Measurements from ENCODE around the gene THEM5.
"Not testable (repeated sequence)": the region's sequence is repeated elsewhere in the genome, so short reads cannot be mapped to it uniquely, and the experiment has no call there.

THEM5 gene

DNA sequence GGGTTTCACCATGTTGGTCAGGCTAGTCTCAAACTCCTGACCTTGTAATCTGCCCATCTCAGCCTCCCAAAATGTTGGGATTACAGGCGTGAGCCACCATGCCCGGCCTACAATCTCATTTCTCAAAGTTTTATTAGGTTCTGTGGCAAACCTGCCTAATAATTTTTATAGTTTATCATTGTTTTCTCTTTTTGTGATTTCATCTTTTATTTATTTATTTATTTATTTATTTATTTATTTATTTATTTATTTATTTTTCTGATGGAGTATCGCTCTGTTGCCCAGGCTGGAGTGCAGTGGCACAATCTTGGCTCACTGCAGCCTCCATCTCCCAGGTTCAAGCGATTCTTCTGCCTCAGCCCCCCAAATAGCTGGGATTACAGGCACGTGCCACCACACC lies 31.4 kb upstream of the THEM5 start:
- not testable (repeated sequence) for H3K9me3 ChIP-seq (ENCODE audit: insufficient read depth, low read depth, low read length); H3K4me1 ChIP-seq (ENCODE audit: insufficient read depth, low read length); H3K4me3 ChIP-seq (ENCODE audit: low read length); H3K27me3 ChIP-seq (ENCODE audit: insufficient read depth, low read length); H3K27ac ChIP-seq (ENCODE audit: low read depth, low read length); H3K9ac ChIP-seq (ENCODE audit: low read depth, low read length)
- peaks cover 16% of the 10 kb centered on the region for H3K36me3 ChIP-seq (ENCODE audit: insufficient read depth, low read length)
- 96% methylated on average over 5 of the region's 5 CpGs for WGBS

DNA sequence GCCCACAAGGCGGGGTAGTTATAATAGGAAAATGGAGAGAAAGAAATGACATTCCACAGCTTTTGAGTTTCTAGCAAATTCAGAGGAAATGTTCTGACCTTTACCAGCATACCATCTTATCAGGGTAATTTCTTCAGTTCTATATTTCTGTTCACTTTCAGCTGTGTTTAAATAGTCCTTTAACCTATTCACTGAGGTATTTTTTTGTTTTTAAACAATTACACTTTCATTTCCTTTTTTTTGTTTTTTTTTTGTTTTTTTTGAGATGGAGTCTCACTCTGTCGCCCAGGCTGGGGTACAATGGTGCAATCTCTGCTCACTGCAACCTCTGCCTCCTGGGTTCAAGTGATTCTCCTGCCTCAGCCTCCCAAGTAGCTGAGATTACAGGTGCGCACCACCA lies 30.9 kb upstream of the THEM5 start:
- H3K27ac ChIP-seq (ENCODE audit: low read depth, low read length); H3K9ac ChIP-seq (ENCODE audit: low read depth, low read length); H3K4me3 ChIP-seq (ENCODE audit: low read length); H3K27me3 ChIP-seq (ENCODE audit: insufficient read depth, low read length); H3K9me3 ChIP-seq (ENCODE audit: insufficient read depth, low read depth, low read length); H3K4me1 ChIP-seq (ENCODE audit: insufficient read depth, low read length): not testable (repeated sequence)
- 97% methylated on average over 3 of the region's 3 CpGs for WGBS
- H3K36me3 ChIP-seq (ENCODE audit: insufficient read depth, low read length) = peaks cover 16% of the 10 kb centered on the region

DNA sequence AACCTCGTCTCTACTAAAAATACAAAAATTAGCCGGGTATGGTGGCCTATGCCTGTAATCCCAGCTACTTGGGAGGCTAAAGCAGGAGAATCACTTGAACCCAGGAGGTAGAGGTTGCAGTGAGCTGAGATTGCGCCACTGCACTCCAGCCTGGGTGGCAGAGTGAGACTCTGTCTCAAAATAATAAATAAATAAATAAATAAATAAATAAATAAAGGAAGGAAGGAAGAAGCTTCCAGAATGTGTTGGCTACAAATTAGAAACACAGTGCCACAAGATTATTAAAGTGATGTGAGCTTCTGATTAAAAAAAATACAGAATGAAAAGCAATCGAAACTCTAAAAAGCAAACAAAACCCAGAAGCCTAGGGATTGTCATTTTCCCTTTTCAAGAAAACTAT lies 30.4 kb upstream of the THEM5 start:
- not testable (repeated sequence) for H3K9me3 ChIP-seq (ENCODE audit: insufficient read depth, low read depth, low read length); H3K27me3 ChIP-seq (ENCODE audit: insufficient read depth, low read length); H3K9ac ChIP-seq (ENCODE audit: low read depth, low read length); H3K27ac ChIP-seq (ENCODE audit: low read depth, low read length); H3K4me1 ChIP-seq (ENCODE audit: insufficient read depth, low read length); H3K4me3 ChIP-seq (ENCODE audit: low read length)
- peaks cover 16% of the 10 kb centered on the region for H3K36me3 ChIP-seq (ENCODE audit: insufficient read depth, low read length)
- 97% methylated on average over 3 of the region's 4 CpGs for WGBS

DNA sequence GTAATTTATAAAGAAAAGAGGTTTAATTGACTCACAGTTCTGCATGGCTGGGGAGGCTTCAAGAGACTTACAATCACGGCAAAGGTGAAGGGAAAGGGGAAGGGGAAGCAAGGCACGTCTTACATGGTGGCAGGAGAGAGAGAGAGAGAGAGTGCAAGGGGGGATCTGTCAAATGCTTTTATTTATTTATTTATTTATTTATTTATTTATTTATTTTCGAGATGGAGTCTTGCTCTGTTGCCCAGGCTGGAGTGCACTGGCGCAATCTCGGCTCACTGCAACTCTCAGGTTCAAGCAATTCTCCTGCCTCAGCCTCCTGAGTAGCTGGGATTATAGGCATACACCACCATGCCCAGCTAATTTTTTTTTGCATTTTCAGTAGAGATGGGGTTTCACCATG lies 29.4 kb upstream of the THEM5 start:
- H3K4me3 ChIP-seq (ENCODE audit: low read length); H3K27ac ChIP-seq (ENCODE audit: low read depth, low read length); H3K27me3 ChIP-seq (ENCODE audit: insufficient read depth, low read length); H3K4me1 ChIP-seq (ENCODE audit: insufficient read depth, low read length); H3K9ac ChIP-seq (ENCODE audit: low read depth, low read length); H3K9me3 ChIP-seq (ENCODE audit: insufficient read depth, low read depth, low read length): not testable (repeated sequence)
- H3K36me3 ChIP-seq (ENCODE audit: insufficient read depth, low read length) = peaks cover 12% of the 10 kb centered on the region
- 91% methylated on average over 5 of the region's 5 CpGs for WGBS

DNA sequence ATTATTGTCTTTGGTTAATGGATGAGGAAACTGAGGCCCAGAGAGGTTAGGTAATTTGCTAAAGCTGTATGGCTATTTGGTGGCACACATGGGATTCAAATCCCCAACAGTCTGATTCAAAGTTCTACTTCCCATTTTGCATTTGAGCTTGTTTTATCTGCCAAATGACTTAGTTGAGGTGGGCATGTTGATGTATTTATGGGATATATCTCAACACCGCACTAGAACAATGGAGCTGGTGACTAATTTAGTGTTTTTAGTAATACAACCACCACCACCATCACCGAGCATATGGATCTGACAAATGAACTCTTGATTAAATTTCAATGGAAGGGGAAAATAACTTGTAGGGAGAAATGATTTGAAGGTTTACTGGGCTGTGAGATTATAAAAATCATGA lies 29.0 kb upstream of the THEM5 start:
- H3K4me1 ChIP-seq (ENCODE audit: insufficient read depth, low read length) = no peaks in the 10 kb centered on the region
- no peak overlapping the region for H3K4me3 ChIP-seq (ENCODE audit: low read length)
- no peaks in the 10 kb centered on the region for H3K27me3 ChIP-seq (ENCODE audit: insufficient read depth, low read length)
- H3K9ac ChIP-seq (ENCODE audit: low read depth, low read length) = no peak overlapping the region
- no peaks in the 10 kb centered on the region for H3K9me3 ChIP-seq (ENCODE audit: insufficient read depth, low read depth, low read length)
- WGBS = no CpG with 5 or more reads among the region's 2 CpGs
- H3K27ac ChIP-seq (ENCODE audit: low read depth, low read length) = no peak overlapping the region
- H3K36me3 ChIP-seq (ENCODE audit: insufficient read depth, low read length) = peaks cover 8% of the 10 kb centered on the region; the same call in 1 of the 2 replicates

DNA sequence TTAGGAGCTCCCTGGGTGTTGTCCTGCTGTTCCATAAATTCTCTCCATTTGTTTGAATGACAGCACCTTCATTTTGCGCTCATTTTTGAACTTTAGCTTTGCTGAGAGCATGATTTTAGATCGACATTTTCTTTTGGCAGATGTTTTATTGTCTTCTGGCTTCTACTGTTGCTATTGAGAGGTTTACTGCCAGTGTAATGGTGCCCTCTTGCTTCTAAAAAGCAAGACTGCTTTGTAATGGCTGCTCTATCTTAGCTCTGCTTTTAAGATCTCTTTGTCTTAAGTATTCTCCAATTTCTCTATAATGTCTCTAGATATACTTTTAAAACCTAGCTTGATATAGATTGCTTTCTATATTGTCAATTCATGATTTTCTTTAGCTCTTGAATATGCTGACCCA lies 28.0 kb upstream of the THEM5 start:
- H3K9me3 ChIP-seq (ENCODE audit: insufficient read depth, low read depth, low read length) = no peaks in the 10 kb centered on the region
- WGBS = 41% methylated on average over 2 of the region's 2 CpGs
- no peaks in the 10 kb centered on the region for H3K4me1 ChIP-seq (ENCODE audit: insufficient read depth, low read length)
- H3K9ac ChIP-seq (ENCODE audit: low read depth, low read length) = no peak overlapping the region
- no peak overlapping the region for H3K4me3 ChIP-seq (ENCODE audit: low read length)
- no peak overlapping the region for H3K27ac ChIP-seq (ENCODE audit: low read depth, low read length)
- H3K27me3 ChIP-seq (ENCODE audit: insufficient read depth, low read length) = no peaks in the 10 kb centered on the region
- peaks cover 5% of the 10 kb centered on the region; the same call in 1 of the 2 replicates for H3K36me3 ChIP-seq (ENCODE audit: insufficient read depth, low read length)

DNA sequence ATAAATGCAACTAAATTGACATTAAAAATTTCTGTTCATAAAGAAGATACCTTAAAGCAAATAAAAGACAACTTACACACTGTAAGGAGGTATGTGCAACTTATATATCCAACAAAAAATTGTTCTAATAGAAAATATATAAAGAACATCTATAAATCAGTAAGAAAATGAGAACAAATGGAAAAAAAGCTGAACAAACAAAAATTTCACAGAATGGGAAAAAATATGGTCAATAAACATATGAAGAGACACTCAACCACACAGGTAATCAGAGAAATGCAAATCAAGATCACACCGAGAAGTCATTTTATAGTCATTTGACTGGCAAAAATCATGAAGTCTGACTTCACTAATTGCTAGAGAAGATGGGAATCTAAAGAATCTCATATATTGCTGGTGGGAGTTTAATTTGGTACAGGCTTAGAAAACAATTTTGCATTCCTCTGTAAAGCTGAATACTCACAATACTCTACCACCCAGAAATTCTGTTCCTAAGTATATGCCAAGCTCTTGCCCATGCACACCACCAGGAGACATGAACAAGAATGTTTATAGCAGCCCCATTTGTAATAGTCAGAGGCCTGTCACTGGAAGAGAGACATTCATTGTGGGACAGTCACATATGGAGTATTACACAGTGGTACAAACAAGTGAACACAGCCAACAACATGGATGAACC lies 22.0 kb upstream of the THEM5 start:
- H3K36me3 ChIP-seq (ENCODE audit: insufficient read depth, low read length) = no peaks in the 10 kb centered on the region
- H3K27me3 ChIP-seq (ENCODE audit: insufficient read depth, low read length) = no peaks in the 10 kb centered on the region
- peaks cover 8% of the 10 kb centered on the region; the same call in 1 of the 2 replicates for H3K4me1 ChIP-seq (ENCODE audit: insufficient read depth, low read length)
- no peak overlapping the region for H3K9ac ChIP-seq (ENCODE audit: low read depth, low read length)
- H3K27ac ChIP-seq (ENCODE audit: low read depth, low read length) = no peak overlapping the region
- WGBS = 100% methylated on average over 1 of the region's 1 CpG
- H3K4me3 ChIP-seq (ENCODE audit: low read length) = no peak overlapping the region
- no peaks in the 10 kb centered on the region for H3K9me3 ChIP-seq (ENCODE audit: insufficient read depth, low read depth, low read length)

DNA sequence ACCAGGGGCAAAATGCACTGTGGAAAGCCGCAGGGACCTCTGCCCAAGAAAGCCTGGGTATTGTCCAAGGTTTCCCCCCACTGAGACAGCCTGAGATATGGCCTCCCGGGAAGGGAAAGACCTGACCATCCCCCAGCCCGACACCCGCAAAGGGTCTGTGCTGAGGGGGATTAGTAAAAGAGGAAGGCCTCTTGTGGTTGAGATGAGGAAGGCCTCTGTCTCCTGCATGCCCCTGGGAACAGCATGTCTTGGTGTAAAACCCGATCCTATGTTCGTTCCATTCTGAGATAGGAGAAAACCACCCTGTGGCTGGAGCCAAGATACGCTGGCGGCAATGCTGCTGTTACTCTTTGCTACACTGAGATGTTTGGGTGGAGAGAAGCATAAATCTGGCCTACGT lies 19.3 kb upstream of the THEM5 start:
- H3K4me1 ChIP-seq (ENCODE audit: insufficient read depth, low read length); H3K4me3 ChIP-seq (ENCODE audit: low read length); H3K9me3 ChIP-seq (ENCODE audit: insufficient read depth, low read depth, low read length); H3K36me3 ChIP-seq (ENCODE audit: insufficient read depth, low read length); H3K27ac ChIP-seq (ENCODE audit: low read depth, low read length); H3K27me3 ChIP-seq (ENCODE audit: insufficient read depth, low read length); H3K9ac ChIP-seq (ENCODE audit: low read depth, low read length): not testable (repeated sequence)
- WGBS = 57% methylated on average over 8 of the region's 9 CpGs

DNA sequence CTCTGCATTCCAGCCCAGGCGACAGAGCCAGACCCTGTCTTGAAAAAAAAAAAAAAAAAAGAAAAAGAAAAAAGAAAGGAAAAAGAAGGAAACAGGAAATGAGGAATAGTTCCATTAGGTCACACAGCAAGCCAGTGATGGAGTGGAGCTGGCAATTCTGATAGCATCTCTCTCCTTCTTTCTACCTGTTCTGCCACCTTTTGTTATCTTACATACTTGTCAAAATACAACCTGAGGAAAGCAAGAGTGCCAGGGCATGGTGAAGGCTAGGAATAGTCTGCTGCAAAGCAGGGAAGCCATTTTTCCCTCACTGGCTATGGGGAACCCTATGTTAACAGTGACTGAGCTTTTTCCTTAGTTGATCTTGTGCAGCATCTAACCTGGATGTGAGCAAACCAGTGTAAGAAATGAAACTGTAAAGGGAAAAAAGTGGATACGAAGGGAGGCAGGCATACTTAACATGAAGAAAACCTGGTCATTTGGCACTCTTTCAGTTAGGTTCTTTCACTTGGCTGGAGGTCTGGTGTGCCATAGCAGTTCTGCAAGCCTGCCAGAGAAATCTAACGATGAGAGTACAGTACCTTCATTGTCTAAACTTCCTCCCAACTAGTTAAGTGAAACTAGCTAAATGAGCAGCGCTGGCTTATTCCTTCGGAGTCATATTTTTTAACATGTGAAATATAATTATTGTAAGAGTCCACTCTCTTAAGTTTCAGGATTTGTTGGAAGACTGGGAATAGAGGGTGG lies 17.9 kb upstream of the THEM5 start:
- Histone ChIP-seq H3K4me1 (ENCODE audit: insufficient read depth, low read length) (peaks cover 8% of the 10 kb centered on the region; the same call in 1 of the 2 replicates), H3K9ac (ENCODE audit: low read depth, low read length) (no peak overlapping the region), H3K27ac (ENCODE audit: low read depth, low read length) (no peak overlapping the region), H3K4me3 (ENCODE audit: low read length) (no peak overlapping the region), H3K27me3 (ENCODE audit: insufficient read depth, low read length) (peaks cover 3% of the 10 kb centered on the region; the same call in 1 of the 2 replicates), H3K9me3 (ENCODE audit: insufficient read depth, low read depth, low read length) (no peaks in the 10 kb centered on the region), H3K36me3 (ENCODE audit: insufficient read depth, low read length) (no peaks in the 10 kb centered on the region)
- 88% methylated on average over 3 of the region's 5 CpGs for WGBS

DNA sequence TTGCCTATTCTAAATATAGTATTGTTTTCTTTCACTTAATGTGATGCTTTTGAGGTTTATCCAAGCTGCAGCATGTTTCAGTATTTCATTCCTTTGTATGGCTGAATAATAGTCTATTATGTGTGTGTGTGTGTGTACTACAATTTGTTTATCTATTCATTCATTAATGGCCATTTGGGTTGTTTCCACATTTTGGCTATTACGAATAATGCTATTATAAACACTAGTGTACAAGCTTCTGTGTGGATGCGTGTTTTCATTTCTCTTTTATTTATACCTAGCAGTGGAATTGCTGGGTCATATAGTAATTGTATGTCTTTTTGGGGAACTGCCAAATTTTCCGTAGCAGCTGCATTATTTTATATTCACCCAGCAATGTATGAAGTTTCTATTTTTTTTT lies 15.0 kb upstream of the THEM5 start:
- peaks cover 21% of the 10 kb centered on the region for H3K27me3 ChIP-seq (ENCODE audit: insufficient read depth, low read length)
- WGBS = no CpG with 5 or more reads among the region's 3 CpGs
- H3K27ac ChIP-seq (ENCODE audit: low read depth, low read length) = no peak overlapping the region
- no peaks in the 10 kb centered on the region for H3K36me3 ChIP-seq (ENCODE audit: insufficient read depth, low read length)
- H3K9me3 ChIP-seq (ENCODE audit: insufficient read depth, low read depth, low read length) = no peaks in the 10 kb centered on the region
- H3K4me3 ChIP-seq (ENCODE audit: low read length) = no peak overlapping the region
- no peak overlapping the region for H3K9ac ChIP-seq (ENCODE audit: low read depth, low read length)
- H3K4me1 ChIP-seq (ENCODE audit: insufficient read depth, low read length) = peaks cover 8% of the 10 kb centered on the region; the same call in 1 of the 2 replicates

DNA sequence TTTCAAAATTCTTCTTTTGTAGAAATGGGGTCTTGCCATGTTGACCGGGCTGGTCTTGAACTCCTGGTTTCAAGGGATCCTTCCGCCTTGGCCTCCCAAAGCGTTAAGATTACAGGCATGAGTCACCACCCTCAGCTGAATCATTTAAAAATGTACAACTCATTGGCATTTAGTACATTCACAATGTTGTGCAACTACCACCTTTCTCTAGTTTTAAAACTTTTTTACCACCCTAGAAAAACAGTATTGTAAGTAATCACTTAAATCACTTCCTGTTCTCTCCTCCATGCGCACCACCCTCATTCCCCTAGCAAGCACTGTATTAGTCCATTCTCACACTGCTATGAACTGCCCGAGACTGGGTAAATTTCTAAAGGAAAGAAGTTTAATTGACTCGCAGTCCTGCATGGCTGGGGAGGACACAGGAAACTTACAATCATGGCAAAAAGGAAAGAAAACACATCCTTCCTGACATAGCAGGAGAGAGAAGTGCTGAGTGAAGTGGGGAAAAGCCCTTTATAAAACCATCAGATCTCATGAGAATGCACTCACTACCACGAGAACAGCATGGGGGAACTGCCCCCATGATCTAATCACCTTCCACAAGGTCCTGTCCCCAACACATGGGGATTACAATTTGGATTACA lies 14.4 kb upstream of the THEM5 start:
- peaks cover 6% of the 10 kb centered on the region; the same call in 1 of the 2 replicates for H3K4me1 ChIP-seq (ENCODE audit: insufficient read depth, low read length)
- WGBS = 89% methylated on average over 6 of the region's 7 CpGs
- H3K36me3 ChIP-seq (ENCODE audit: insufficient read depth, low read length) = no peaks in the 10 kb centered on the region
- H3K27me3 ChIP-seq (ENCODE audit: insufficient read depth, low read length) = peaks cover 26% of the 10 kb centered on the region
- no peak overlapping the region for H3K9ac ChIP-seq (ENCODE audit: low read depth, low read length)
- H3K4me3 ChIP-seq (ENCODE audit: low read length) = no peak overlapping the region
- H3K9me3 ChIP-seq (ENCODE audit: insufficient read depth, low read depth, low read length) = no peaks in the 10 kb centered on the region
- H3K27ac ChIP-seq (ENCODE audit: low read depth, low read length) = no peak overlapping the region
